Right renal pelvis (tissue), 4 donors: ENCODE data around the gene GPC3. TPM values are rescaled to one million over a fixed set of nuclear protein-coding genes. Genes with fewer than 3 reads are reported as not detected.
"Not testable (repeated sequence)": the region's sequence is repeated elsewhere in the genome, so short reads cannot be mapped to it uniquely, and the experiment has no call there.

Experiments
- DNase-seq, 4 donors: peaks; one replicate each; pipeline ENCODE4 v3.0.0-alpha.2; 2013; ENCODE audit warnings: low read depth in 4 of 4, low spot score in 3 of 4, missing footprints in 1 of 4
- polyA plus RNA-seq, 4 donors: library from polyadenylated mRNA; unstranded; fragments of 120-200 nt; gene quantifications; one replicate each; pipeline ENCODE4 v1.2.1, GENCODE V29; 2013; ENCODE audit not compliant: insufficient read length in 4 of 4

GPC3 gene
- polyA plus RNA-seq, result 1,000 to 10,000 TPM; 1,095 to 1,238 (median 1,173) TPM

DNA sequence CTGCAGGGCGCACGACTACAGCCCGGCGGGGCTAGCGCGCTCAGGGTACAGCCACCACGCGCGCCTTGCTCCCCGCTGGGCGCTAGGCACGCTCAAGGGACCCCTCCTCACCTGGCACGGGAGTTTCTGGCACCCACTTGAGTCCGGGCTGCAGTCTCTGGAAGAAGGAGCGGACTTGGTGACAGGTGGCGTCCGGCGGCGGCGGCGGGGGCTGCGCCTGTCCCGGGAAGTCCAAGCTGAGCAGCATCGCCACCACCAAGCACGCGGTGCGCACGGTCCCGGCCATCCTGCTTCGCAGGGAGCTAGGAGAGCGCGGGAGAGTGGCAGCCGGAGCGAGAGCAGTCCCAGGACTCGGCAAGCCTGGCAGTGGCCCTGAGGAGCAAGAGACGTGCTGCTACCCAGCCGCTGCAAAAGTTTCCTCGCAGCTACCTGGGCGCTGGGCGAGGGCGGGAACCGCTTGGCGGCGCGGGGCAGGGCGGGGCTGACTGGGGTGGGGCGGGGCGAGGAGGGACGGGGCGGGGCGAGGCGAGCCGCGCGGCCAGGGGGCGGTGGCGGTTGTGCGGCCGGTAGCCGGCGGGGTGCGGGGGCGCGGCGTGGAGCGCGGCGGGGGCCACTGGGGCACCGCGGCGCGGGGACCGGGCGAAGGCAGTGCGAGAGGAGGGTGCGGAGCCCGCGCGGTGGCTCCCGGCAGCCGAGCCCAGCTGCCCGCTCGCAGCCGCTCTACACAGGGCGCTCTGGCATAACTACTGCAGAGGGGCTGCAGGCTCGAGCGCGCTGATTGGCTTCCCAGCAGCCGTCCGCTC is at the start of gene GPC3:
Gene GPC3 (minus strand): TSS at position 431 of the 803 bp plus-strand sequence.
- no peak for DNase-seq

DNA sequence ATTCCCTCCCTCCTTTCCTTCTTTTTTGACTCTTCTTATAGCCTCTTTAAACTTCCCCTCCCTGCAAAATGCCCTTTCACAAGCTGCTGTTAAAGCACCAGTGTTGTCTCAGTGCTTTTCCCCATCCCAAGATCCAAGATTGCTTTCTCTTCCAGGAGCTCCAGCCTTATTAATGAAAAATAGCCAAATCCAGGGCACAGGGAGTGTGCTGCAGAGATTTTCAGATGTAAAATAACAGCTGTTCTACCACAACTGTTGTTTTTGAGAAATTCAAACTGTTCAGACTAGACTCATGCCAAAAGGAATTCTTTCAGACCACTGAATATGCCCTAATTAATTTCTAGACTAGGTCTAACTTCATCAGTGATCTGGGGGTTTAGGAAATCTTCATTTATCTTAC is 47.0 kb upstream of the GPC3 start:
- DNase-seq, result no peak

DNA sequence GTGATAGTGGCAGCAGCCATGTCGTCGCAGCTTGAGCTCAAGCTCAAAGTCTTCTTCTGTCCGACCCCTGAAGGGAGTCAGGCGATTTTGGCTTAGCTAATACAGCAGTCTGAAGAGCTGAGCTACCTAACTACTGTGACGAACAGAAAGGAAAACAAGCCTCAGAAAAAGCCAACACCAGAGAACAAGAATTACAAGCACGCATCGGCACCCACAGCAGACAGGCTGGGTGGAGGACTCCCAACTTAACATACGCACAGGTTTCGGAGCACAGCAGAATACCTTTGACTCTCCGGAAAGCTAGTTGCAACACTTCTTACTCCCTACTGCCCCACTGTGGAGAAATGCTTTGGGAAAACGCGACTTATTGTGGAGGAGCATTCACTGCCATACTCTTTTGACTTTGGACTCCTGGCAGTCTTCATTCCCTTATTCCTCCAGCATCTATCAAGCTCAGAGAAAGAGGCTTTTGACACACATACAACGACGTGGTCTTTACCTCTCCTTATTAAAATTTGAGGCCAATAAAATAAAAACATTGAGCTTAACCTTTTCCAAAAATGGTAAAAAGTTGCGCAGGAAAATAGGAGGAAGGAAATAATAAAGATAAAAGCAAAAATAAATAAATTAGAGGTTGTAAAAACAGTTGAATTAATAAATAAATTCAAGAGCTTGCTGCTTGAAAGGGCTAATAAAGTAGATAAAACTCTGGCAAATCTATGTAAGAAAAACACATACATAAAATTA is 41.3 kb upstream of the GPC3 start:
- DNase-seq, result peak; percentile 52 to 73 (median 60)

DNA sequence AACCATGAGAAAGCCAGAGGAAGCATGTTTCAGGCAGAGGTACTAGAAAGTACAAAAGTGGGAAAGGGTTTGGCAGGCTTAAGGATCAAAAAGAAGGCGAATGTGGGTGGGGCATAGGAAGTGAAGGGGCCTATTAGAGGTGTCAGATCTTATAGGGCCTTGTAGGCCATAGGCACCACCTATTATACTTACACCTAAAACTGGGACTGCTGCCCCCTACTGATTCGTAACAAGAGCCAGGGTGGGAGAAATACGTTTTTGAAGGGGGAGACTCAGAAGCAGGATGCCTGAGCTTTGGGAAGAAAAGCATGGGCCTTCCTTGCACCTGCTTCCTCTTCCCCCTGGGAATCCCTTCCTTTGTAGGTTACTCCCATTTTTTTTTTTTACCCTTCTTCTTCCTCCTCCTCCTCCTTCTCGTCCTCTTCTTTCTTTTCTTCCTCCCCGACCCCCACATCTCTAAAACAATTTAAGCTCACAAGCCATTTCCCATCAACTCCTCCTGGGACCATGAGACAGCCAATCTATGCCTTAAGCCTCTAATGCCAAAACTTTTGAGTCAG is 40.7 kb upstream of the GPC3 start:
- no peak for DNase-seq

DNA sequence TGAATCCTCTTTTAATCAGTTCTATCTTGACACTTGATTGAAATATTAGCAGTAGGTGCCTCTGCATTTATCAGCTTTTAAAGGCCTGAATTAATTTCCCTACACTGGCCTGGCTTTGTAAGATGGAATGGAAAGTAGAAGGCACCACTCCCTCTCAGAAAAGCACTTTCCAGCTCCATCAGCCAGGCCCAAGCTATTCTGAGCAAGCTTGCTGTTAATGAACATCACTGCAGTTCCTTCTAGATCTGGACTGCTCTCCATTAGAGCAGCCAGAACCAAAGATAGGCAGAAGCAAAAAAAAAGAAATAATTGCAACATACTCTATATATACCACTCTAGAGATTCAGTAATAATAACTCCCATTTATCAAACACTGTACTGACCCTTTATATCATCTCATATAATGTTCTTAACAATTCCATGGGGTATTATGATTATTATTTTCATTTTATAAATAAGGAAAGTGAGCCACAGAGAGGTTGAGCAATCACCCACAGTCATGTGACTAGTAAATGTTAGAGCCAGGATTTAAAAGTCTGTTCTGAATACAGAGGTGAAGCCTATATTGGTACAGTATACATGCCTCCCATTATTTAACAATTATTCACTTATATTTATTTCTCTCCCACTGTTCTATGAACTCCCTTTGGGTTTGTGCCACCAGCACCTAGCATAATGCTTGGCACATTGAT is 39.4 kb upstream of the GPC3 start:
- DNase-seq, result no peak

DNA sequence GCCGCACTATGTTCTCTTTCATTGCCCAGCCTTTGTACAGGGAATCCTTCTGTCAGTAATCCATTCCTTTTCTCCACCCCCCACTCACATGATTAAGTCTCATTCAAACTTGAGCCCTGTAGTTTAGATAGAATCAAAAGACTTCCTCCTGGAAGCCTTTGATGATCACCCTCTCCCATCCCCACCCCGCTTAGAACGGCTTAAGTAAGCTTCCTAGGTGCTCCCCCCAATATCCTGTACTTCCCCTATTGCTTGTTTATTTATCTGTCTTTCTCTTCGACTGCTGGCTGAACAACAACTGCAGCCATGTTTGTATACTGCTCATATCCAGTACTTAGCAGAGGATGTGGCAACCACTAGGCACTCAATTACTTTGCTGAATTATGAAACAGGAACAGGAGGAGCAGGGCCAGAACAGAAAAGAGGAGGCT is 38.5 kb upstream of the GPC3 start:
- DNase-seq, result no peak

DNA sequence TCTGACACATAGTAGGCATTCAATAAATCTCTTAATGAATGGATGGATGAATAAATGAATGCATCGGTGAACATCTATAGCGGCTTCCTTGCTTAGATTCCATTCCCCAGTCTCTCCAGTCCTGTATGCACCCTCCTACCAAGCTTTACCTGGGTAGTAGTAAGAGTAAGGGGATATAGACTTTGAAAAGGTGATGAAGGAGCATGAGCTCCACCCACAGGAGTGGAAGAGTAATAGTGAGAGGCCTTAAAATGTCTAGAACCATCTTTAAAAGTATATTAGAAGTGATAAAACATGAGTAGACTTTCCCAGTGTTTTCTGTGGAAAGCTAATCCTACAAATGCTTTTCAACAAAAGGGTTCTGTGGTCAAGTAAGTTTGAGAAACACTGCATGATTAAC is 35.5 kb upstream of the GPC3 start:
- DNase-seq, result no peak

DNA sequence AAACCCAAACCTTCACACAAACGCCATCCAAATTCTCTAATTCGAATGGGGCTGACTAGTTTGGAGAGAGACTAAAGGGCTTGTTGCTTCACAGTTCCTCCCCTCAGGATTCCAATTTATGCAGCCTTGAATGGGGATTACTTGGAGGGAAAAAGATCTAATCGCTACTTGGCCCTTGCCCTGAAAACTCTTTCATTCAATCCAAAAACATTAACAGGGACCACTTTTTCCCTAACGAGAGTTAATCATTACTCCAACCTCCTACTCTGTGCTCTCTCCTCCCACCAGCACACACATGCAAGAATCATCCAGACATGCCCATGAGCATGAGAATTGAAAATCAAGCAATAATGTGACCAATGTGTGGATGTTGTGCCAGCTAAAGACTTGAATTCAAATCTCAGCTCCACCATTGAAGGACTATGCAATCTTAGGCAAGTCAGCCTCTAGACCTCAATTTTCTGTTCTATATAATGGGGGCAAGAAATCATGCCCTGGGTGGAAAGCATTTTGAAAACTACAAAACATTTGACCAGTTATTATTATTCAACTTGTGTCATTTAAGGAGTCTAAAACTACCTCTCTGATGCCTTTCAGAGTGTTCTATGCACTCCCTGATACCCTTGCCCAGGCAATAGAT is 34.3 kb upstream of the GPC3 start:
- DNase-seq, result no peak

DNA sequence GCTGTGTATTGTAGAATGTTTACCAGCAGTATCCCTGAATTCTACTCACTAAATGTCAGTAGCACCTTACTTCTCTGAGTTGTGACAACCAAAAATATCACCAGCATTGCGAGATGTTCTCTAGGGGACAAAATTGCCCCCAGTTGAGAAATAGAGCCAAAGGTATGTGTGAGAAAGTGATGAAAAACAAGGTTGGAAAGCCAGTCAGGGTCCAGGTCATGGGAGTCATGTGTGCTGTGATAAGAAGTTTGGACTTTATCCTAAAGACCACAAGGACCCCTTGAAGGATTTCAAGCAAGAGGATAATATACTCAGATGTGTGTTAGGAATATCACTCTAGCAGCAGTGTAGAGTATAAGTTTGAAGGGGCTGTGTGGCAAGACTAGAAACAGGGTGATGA is 30.9 kb upstream of the GPC3 start:
- not testable (repeated sequence) for DNase-seq

DNA sequence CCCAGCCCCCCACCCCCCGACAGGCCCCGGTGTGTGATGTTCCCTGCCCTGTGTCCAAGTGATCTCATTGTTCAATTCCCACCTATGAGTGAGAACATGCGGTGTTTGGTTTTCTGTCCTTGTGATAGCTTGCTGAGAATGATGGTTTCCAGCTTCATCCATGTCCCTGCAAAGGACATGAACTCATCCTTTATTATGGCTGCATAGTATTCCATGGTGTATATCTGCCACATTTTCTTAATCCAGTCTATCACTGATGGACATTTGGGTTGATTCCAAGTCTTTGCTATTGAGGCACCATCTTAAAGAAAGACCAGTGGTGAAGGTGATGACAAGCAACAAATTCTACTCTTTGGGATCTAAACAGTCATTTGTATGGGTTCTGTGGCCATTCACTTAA is 30.1 kb upstream of the GPC3 start:
- DNase-seq, result not testable (repeated sequence)

DNA sequence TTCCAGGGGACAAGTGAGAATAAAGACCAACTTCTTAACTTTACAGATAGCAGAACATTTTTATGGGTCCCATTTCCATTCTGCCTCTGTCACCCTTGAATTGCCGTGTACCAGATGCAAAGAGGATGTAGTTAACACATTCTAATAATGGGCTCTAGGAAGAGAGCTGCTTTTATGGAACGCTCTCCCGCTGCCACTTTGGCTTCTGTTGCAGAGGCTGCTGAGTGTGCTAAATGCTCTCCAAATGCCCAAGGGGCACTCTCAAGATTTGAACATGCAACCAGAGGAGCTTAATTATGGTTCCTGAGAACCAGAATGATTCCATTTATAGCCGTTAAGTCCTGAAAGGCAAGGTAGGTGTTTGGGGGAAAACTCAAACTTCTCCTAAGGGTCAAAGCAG is 28.1 kb upstream of the GPC3 start:
- no peak for DNase-seq

DNA sequence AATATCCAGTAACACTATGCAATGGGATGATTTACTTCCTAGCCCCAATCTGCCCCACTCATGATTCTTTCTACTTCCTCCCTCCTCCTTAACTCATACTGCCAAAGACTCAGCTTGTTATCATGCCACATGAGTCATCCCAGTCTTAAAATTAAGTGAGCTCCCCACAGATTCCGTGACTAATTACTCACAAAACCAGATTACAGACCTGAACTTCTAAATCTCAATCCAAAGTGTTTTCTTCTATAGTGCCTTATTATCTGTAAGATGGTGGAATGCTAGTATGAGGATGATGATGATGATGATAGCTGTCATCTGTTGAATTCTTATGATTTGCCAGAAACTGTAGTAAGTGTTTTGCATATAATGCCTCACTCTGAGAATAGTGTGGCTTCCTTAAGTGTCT is 27.7 kb upstream of the GPC3 start:
- DNase-seq, result no peak

DNA sequence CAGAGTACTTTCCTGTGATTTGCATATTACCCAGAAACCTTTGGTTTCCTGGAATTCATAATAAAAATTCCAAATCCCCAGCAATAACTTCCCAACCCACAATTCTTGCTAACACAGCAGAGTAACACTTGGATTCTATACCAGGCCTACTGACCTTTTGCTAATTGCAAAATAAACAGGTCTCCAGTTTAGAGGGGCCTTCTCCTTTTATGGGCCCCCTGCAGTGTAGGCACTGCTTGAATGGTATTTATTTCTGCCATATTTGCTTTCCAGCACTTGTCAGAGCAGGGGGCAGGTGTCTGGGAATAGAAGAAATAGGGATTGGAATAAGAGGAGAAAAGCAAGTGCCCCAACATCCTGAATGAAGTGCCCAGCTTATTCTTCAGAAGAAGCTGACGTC is 25.3 kb upstream of the GPC3 start:
- DNase-seq, result no peak

DNA sequence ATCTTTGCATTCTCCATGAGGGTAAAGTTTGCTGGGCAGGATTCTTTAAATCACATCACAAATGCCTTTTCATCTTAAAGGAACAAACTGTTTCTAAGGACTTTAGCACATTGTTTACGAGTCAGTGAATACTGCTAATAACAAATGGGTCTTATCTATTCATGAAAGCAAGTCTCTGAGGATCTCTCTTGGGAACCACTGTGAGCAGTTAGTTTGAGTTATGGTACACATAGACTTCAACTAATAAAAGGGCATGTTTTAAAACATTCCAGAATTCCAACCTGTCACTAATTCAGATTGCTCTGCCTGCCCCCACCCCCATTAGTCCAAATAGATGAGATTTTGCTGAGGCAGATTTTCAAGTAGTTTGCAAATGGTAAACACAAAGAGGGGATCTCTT is 22.3 kb upstream of the GPC3 start:
- DNase-seq, result no peak

DNA sequence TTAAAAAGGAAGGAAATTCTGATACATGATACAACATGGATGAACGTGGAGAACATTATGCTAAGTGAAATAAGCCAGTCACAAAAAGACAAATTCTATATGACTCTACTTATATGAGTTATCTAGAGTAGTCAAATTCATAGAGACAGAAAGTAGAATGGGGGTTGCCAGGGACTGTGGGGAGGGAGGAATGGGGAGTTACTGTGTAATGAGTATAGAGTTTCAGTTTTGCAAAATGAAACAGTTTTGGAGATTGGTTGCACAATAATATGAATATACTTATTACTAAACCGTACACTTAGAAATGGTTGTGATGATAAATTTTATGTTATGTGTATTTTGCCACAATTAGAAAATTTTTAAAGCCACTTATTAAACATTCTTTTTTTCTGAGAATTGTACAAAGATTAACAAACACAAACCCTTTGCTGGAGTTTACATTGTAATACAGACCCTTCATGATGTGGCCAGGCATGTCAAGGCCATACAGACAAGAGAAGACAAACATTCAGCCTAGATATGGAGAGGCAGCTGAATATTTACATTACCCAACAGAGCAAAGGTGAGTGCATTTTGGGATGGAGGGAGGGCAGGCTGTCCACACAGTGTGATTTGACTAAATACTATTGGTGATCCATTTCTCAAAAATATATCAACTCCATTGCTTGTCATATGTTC is 21.2 kb upstream of the GPC3 start:
- DNase-seq, result no peak

DNA sequence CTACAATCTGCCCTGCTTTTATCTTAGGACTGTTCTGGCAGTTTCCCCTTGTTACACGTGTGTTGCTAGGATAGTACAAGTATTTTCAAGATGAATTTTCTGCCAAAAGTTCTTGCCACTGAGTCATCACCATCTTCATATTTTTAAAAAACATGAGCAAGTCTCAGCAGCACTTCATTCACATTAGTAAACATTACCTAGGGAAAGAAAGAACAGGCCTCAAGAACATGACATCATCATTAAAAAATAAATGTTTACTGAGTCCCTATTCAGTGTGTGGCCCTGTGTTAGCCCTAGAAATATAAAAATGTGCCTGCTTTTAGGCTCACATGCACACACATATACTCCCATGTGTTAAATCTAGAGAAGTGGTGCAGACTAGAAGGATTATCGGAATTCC is 18.7 kb upstream of the GPC3 start:
- DNase-seq, result no peak

DNA sequence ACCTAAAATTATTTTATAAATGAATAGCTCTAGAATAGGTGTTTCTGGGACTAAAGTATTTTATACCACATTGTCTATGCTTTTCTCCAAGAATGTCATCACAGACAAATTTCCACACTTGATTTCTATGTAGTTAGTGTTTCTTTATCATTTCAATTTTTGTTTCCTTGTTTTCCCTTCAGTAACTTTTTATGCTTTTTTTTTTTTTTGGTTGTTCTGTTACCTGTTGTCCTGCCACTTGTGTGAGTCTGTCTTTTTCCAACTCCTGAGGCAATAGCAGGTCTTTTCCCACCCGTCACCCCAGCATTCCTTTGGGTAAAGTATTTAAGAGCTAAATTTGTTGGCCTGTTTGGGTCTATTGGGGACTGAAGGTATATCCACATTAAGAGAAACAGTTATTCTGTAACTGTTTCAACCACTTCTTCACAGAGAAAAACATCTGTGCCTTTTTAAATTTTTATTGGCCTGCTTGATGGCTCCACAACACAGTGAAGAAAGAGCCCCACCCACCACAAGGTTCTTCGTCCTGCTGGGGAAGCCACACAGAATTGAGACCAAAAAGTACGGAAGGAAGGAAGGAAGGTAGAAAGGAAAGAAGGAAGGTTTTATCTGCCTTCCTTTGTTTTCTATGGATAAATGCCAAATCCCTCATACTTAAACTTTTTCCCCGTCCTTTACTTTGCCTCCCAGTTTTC is 17.7 kb upstream of the GPC3 start:
- DNase-seq, result no peak

DNA sequence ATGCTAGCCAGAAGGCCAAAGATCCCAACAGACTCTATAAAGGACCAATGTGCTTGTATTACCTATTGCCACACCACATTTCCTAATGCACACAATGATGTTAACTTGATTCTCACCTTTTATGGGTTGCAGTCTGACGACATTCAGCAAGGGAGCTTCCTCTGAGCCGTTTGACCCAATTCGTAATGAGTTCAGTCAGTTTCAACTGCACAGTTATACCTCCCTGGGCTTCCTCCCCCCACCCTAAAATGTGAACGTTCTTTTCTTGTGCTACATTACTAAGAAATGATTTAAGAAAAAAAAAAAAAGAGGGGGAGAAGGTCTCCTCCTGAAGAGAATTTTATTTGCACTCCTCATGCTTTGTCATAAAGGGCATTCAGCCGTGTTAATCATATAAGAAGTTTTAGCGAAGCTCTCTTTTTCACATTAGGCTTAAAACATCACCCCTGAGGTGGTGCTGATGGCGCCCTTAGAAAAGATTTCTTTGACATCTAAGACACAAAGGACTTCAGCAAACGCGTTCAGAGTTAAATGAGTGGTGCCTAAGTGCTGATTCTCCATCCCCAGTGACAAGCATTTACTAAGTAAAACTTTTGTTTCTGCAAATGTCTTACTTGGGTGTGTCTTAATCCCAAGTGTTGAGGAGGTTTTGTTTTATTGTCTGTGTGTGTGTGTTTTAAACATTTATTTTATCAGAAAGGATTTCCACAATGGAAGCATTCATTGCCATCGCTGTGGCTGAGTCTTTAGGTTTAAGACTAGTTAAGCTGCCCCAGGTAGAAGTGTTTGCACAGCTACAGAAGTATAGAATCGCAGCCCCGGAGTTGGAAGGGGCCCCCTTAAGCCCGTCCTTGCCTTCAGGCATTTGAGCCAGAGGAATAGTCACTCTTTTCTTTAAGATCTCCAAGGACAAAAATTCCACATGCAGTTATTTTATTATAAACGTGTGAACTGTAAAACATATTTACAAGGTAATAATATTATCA is 15.2 kb upstream of the GPC3 start:
- no peak for DNase-seq
